Dedifferentiated amniotic fluid mesenchymal stem cell (primary cell): ENCODE results near the gene CIITA.
"Not testable (repeated sequence)": the region's sequence is repeated elsewhere in the genome, so short reads cannot be mapped to it uniquely, and the experiment has no call there.

Experiments used
- DNase-seq: peaks from one replicate; pipeline ENCODE4 v3.0.0-alpha.2; 2016; ENCODE audit errors: extremely low spot score

Gene CIITA

DNA sequence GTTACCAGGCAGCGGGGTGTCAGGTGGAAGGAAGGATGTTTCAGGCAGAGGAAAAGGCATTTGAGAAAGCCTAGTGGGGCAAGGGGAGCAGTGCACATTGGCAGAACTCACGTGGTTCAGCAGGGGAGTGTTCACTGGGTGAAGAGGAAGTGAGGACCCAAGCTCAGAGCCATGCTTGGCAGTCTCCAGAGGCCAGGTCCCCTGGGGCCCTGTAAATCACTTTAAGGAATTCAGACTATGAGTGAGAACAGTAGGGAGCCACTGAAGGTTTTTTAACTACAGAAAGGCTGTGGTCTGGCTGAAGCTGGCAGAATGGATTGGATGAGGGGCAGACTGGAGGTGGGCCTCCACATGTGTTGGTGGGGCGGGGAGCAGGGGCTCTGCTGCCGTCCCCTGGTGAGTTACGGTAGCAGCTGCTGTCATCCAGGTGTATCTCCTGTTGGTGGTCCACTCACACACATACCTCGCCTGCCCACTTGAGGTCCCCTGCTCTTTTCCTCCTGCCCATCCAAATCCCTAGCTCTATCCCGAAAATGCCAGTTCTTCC is 72.5 kb downstream of the CIITA start:
- DNase-seq = no peak

GRCh38 chr16:10950393-10950792 is 73.4 kb downstream of the CIITA start:
- no peak for DNase-seq

- DNase-seq = no peak
These were observed 74.0 kb downstream of the CIITA start for GRCh38 chr16:10951026-10951425.

DNA sequence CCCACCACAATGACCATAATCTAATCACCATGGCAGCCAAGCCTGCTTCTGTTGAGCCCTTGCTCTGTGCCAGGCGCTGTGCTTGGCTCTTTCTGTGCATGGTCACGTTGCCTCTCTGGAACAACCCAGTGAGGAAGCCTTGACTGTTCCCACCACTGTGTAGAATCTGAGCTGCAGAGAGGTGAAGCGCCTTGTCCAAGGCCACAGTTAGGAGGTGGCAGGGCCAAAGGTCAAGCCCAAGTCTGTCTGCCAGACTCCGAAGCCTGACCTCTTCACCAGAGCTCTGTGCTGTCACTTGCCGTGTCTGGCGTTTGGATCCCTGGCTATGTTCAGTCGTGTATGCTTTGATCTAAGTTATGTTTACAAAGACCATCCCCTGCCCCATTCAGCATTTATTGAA is 77.9 kb downstream of the CIITA start:
- DNase-seq = no peak

DNA sequence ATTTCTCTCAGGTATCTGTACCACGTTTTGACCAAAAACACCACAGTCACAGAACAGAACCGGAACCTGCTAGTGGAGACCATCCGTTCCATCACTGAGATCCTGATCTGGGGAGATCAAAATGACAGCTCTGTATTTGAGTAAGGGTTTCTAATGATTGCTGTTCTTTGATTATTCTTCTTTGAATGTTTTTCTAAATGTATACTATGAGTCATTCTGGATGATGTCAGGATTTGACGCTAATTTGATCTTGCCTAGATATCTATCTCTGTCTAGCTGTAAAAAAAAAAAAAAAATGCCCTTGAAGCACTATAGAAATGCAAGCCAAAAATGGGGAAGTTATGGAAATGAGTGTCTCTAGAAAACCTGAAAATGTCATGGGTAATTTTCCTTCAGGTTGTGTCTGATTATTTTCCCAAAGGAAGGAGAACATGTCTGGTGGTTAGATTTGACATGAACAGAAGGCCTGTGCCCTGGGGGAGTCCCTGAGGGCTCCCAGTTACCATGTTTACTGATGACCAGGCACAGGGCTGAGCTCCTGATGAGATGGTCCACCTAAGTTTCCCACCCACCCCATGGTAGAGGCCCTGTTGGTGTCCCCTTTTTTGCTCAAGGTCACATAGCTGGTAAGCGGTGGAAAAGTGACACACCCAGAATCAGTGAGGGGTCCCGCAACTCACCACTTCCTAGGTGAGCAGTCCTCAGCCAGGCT is 80.9 kb downstream of the CIITA start:
- no peak for DNase-seq

GRCh38 chr16:10959161-10959560 is 82.2 kb downstream of the CIITA start:
- DNase-seq = no peak

GRCh38 chr16:10961231-10961630 is 84.2 kb downstream of the CIITA start:
- peak; percentile 86 for DNase-seq

DNA sequence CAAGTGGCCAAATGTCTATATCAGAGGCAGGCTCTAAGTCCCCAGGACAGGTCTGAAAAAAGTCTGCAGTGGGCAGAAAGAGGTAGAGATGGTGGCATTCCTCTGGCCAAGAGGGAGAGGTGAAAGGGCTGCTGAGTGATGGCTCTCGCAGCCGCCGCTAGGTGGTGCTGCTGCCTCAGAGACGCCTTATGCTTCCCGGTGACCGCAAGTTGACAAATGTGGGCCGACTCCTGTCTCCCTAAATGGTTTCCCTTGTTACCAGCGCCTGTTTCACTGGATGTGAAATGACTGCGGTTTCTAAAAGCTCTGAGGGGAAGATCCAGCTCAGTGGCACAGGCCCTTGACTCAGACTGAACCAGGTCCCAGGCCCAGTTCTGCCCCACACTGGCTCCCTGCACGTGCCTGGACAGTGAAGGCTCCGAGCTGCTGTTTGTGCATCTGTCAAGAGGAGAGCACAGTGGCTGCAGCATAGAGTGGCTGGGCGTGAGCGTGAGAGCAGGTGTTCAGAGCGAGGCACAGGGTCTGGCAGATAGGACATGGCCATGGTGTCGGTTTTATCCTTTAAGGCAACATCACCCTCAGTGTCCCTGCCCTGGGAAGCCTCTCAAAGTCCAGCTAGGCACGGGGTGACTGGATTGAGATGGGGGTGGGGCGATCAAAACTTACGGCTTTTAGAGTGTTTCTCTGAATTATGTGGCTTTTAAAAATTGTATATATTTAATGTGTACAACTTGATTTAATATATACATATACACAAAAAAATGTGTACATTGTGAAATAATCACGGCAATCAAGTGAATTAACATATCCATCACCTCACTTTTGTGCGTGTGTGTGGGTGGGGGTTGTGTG is 87.3 kb downstream of the CIITA start:
- DNase-seq = peak; percentile 65

- no peak for DNase-seq
These were observed 87.9 kb downstream of the CIITA start for GRCh38 chr16:10964891-10965326.

GRCh38 chr16:10965440-10966061 is 88.5 kb downstream of the CIITA start:
- DNase-seq = no peak

- DNase-seq = no peak
These were observed 89.1 kb downstream of the CIITA start for GRCh38 chr16:10966129-10966528.

DNA sequence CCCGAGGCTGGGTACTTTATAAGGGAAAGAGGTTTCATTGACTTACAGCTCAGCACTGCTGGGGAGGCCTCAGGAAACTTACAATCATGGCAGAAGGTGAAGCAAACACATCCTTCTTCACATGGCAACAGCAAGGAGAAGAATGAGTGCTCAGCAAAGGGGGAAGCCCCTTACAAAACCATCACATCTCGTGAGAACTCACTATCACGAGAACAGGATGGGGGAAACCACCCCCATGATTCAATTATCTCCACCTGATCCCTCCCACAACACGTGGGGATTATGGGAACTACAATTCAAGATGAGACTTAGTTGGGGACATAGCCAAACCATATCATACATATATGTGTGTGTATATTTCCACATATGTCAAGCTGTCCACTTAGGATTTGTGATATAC is 89.6 kb downstream of the CIITA start:
- not testable (repeated sequence) for DNase-seq

- DNase-seq = no peak
These were observed 91.0 kb downstream of the CIITA start for GRCh38 chr16:10967986-10968385.

DNA sequence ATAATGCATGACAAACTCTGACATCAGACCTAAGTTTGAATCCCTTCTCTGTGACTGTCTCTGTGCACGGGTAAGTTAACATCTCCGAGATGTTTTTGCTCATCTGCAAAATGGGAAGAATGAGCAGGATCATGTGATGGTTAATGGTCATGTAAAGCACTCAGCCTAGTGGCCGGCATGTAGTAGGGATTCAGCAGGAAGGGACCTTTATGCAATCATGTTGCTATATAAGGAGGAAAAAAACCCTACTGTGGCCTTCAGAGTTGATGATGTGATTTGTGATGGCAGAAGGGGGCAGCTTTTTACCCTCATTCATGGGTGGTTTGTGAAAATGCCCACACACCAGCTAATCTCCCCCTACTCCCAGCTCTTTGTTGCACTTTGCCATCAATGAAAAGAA is 91.5 kb downstream of the CIITA start:
- no peak for DNase-seq

- DNase-seq = no peak
These were observed 92.6 kb downstream of the CIITA start for GRCh38 chr16:10969615-10970014.

DNA sequence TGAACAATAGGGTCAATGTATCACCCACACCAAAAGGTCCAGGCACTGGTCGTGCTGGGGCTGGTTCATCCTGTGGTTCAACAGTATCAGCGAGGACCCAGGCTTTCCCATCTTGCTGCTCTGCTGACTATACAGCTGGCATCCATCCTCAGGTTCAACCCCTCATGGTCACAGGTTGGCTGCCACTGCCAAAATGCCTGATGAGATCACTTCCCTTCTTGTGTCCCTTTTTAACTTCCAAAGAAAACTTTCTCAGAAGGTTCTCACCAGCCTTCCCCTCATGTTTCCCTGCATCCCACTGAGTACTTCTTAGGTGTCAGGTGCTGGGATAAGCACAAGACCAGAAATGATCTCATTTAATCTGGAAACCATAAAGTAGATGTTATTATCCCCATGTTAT is 93.1 kb downstream of the CIITA start:
- no peak for DNase-seq

GRCh38 chr16:10971560-10971961 is 94.6 kb downstream of the CIITA start:
- peak; percentile 94 for DNase-seq

GRCh38 chr16:10972108-10972818 is 95.3 kb downstream of the CIITA start:
- DNase-seq = no peak

DNA sequence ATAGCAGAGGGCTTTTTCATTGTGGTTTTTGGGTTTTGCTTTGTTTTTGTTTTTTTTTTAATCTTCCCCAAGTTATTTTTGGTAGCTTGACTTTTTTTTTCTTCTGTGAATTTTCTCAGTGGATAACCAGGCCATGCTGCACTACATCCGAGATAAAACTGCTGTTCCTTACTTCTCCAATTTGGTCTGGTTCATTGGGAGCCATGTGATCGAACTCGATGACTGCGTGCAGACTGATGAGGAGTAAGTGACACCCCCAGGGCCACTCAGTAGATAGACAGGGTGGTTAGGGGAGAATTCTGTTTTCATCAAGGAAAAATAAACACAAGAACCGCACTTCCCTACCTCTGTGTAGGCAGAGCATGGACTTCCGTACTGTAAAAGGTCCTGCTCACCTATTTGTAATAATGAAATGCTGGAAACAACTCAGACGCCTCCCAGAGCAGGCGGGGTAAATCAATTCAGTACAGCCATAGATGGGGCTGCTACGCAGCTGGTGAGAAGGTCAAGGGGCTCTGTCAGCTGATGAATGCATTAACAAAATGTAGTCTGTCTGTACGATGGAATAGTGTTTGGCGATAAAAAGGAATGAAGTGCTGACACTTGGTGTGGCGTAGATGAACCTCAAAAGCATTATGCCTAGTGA is 95.9 kb downstream of the CIITA start:
- no peak for DNase-seq

- DNase-seq = no peak
These were observed 99.6 kb downstream of the CIITA start for GRCh38 chr16:10976634-10977033.

DNA sequence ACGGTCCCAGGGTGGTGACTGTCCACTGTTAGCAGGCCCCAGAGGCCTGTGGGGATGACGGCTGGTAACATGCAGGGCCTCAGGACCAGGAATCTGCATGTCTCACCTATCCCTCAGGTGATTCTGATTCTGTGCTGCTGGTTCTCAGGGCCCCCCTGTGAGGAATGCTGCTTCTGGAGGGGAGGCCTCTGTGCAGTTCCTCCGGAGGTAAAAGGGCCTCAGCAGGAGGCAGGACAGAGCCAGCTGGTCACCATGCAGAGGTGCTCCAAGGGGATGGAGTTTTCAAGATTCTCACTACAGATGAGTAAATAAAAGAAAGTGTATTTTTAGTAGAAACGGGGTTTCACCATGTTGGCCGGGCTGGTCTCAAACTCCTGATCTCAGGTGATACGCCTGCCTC is 101.1 kb downstream of the CIITA start:
- DNase-seq = no peak
